Thyroid gland (tissue), 4 donors: ENCODE data around the gene ADGRD1.

Source experiments
- CTCF ChIP-seq, 6 experiments: fragments of 200-600 bp in 3 of 6; fragments of 450-650 bp in 3 of 6; sonication (generic) in 3 of 6; IDR thresholded peaks; one replicate each; pipeline ENCODE4 v1.5.1; 2016 to 2019; ENCODE audit warnings: antibody characterized with exemption in 6 of 6, mild to moderate bottlenecking in 2 of 6, inconsistent platforms in 1 of 6, moderate library complexity in 1 of 6
- POLR2A ChIP-seq, 2 donors: fragments of 450-650 bp; IDR thresholded peaks; one replicate each; pipeline ENCODE4 v1.6.1; 2017; ENCODE audit warnings: antibody characterized with exemption in 2 of 2, mild to moderate bottlenecking in 2 of 2, moderate library complexity in 1 of 2

- TF ChIP-seq CTCF (IDR thresholded peaks at IDR 0.05) (no peak), POLR2A (IDR thresholded peaks at IDR 0.05) (no peak)
Observed at GRCh38 chr12:131108177-131108955, 154.7 kb downstream of the ADGRD1 start.
